Measurements from ENCODE around the gene IFITM1. TPM values are rescaled to one million over a fixed set of nuclear protein-coding genes. Genes with fewer than 3 reads are reported as not detected.
"Not testable (repeated sequence)": the region's sequence is repeated elsewhere in the genome, so short reads cannot be mapped to it uniquely, and the experiment has no call there.

IFITM1 gene
- total RNA-seq, 1 experiment from 2014 or later: 216 TPM

- not testable (repeated sequence) for H3K4me2 ChIP-seq (ENCODE audit: low read depth, low read length, poor library complexity, severe bottlenecking); H3K27me3 ChIP-seq (ENCODE audit: low read length); H3K79me2 ChIP-seq (ENCODE audit: low read length); H3K36me3 ChIP-seq (ENCODE audit: insufficient read depth, low read length); H3K27ac ChIP-seq (ENCODE audit: low read length); H4K20me1 ChIP-seq (ENCODE audit: insufficient read depth, low read depth, low read length); H2AFZ ChIP-seq (ENCODE audit: low read length); DNase-seq; H3K4me3 ChIP-seq (ENCODE audit: low read length); H3K9me2 ChIP-seq (replicated peaks; ENCODE audit: insufficient read depth, low read length); H3K9ac ChIP-seq (ENCODE audit: low read length); H3K9me3 ChIP-seq (ENCODE audit: low read length)
- peaks cover 10% of the 10 kb centered on the region for H3K4me1 ChIP-seq (ENCODE audit: low read length)
These were observed 26.6 kb upstream of the IFITM1 start for GRCh38 chr11:286977-287820.

GRCh38 chr11:287821-288477, 25.9 kb upstream of the IFITM1 start:
- Histone ChIP-seq H3K9me2 (replicated peaks; ENCODE audit: insufficient read depth, low read length) (no peaks in the 10 kb centered on the region), H3K9ac (ENCODE audit: low read length) (peak overlapping the region; percentile 39; the same call in 1 of the 2 replicates), H3K36me3 (ENCODE audit: insufficient read depth, low read length) (no peaks in the 10 kb centered on the region), H3K27me3 (ENCODE audit: low read length) (no peaks in the 10 kb centered on the region), H2AFZ (ENCODE audit: low read length) (no peak overlapping the region), H3K9me3 (ENCODE audit: low read length) (no peaks in the 10 kb centered on the region), H3K4me1 (ENCODE audit: low read length) (peaks cover 10% of the 10 kb centered on the region), H3K27ac (ENCODE audit: low read length) (no peak overlapping the region), H3K4me2 (ENCODE audit: low read depth, low read length, poor library complexity, severe bottlenecking) (peak overlapping the region; percentile 66), H3K4me3 (ENCODE audit: low read length) (peak overlapping the region; percentile 51; the same call in 1 of the 2 replicates), H3K79me2 (ENCODE audit: low read length) (no peaks in the 10 kb centered on the region), H4K20me1 (ENCODE audit: insufficient read depth, low read depth, low read length) (no peaks in the 10 kb centered on the region)
- no peak for DNase-seq

- Histone ChIP-seq H2AFZ (ENCODE audit: low read length) (peak within 1 kb of the TSS; percentile 21; the same call in 1 of the 2 replicates), H3K4me1 (ENCODE audit: low read length) (peaks cover 10% of the 10 kb centered on the region), H3K4me2 (ENCODE audit: low read depth, low read length, poor library complexity, severe bottlenecking) (peak within 1 kb of the TSS; percentile 66), H3K27ac (ENCODE audit: low read length) (no peak within 1 kb of the TSS), H4K20me1 (ENCODE audit: insufficient read depth, low read depth, low read length) (no peaks in the 10 kb centered on the region), H3K36me3 (ENCODE audit: insufficient read depth, low read length) (no peaks in the 10 kb centered on the region), H3K9ac (ENCODE audit: low read length) (peak within 1 kb of the TSS; percentile 48), H3K79me2 (ENCODE audit: low read length) (no peaks in the 10 kb centered on the region), H3K9me2 (replicated peaks; ENCODE audit: insufficient read depth, low read length) (no peaks in the 10 kb centered on the region), H3K4me3 (ENCODE audit: low read length) (peak within 1 kb of the TSS; percentile 51; the same call in 1 of the 2 replicates), H3K27me3 (ENCODE audit: low read length) (no peaks in the 10 kb centered on the region), H3K9me3 (ENCODE audit: low read length) (no peaks in the 10 kb centered on the region)
- DNase-seq: peak; percentile 67
These were observed 25.1 kb upstream of the IFITM1 start, which contains the start of gene PGGHG for GRCh38 chr11:288478-289397. TSS of gene PGGHG (plus strand) at chr11:289126. CDS start at chr11:289817, 691 bp downstream.

GRCh38 chr11:289398-289711, 24.5 kb upstream of the IFITM1 start:
- no peak for DNase-seq

GRCh38 chr11:289712-290620, 23.9 kb upstream of the IFITM1 start:
- H3K27me3 ChIP-seq (ENCODE audit: low read length): no peaks in the 10 kb centered on the region
- peaks cover 10% of the 10 kb centered on the region for H3K4me1 ChIP-seq (ENCODE audit: low read length)
- H2AFZ ChIP-seq (ENCODE audit: low read length): no peak overlapping the region
- H3K9me3 ChIP-seq (ENCODE audit: low read length): no peaks in the 10 kb centered on the region
- no peaks in the 10 kb centered on the region for H3K9me2 ChIP-seq (replicated peaks; ENCODE audit: insufficient read depth, low read length)
- H3K9ac ChIP-seq (ENCODE audit: low read length): peak overlapping the region; percentile 48
- DNase-seq: no peak
- H3K4me2 ChIP-seq (ENCODE audit: low read depth, low read length, poor library complexity, severe bottlenecking): peak overlapping the region; percentile 54
- H3K79me2 ChIP-seq (ENCODE audit: low read length): no peaks in the 10 kb centered on the region
- no peaks in the 10 kb centered on the region for H4K20me1 ChIP-seq (ENCODE audit: insufficient read depth, low read depth, low read length)
- H3K4me3 ChIP-seq (ENCODE audit: low read length): peak overlapping the region; percentile 51; the same call in 1 of the 2 replicates
- H3K27ac ChIP-seq (ENCODE audit: low read length): no peak overlapping the region
- H3K36me3 ChIP-seq (ENCODE audit: insufficient read depth, low read length): no peaks in the 10 kb centered on the region

More at GRCh38 chr11:289398-289711, 24.5 kb upstream of the IFITM1 start:
- peak overlapping the region; percentile 54 for H3K4me2 ChIP-seq (ENCODE audit: low read depth, low read length, poor library complexity, severe bottlenecking)
- H3K36me3 ChIP-seq (ENCODE audit: insufficient read depth, low read length): no peaks in the 10 kb centered on the region
- H2AFZ ChIP-seq (ENCODE audit: low read length): no peak overlapping the region
- H3K9ac ChIP-seq (ENCODE audit: low read length): peak overlapping the region; percentile 48
- no peaks in the 10 kb centered on the region for H4K20me1 ChIP-seq (ENCODE audit: insufficient read depth, low read depth, low read length)
- H3K9me2 ChIP-seq (replicated peaks; ENCODE audit: insufficient read depth, low read length): no peaks in the 10 kb centered on the region
- H3K4me1 ChIP-seq (ENCODE audit: low read length): peaks cover 10% of the 10 kb centered on the region
- H3K79me2 ChIP-seq (ENCODE audit: low read length): no peaks in the 10 kb centered on the region
- H3K27ac ChIP-seq (ENCODE audit: low read length): no peak overlapping the region
- H3K27me3 ChIP-seq (ENCODE audit: low read length): no peaks in the 10 kb centered on the region
- peak overlapping the region; percentile 51; the same call in 1 of the 2 replicates for H3K4me3 ChIP-seq (ENCODE audit: low read length)
- H3K9me3 ChIP-seq (ENCODE audit: low read length): no peaks in the 10 kb centered on the region

GRCh38 chr11:290621-291231, 23.1 kb upstream of the IFITM1 start:
- no peaks in the 10 kb centered on the region for H4K20me1 ChIP-seq (ENCODE audit: insufficient read depth, low read depth, low read length)
- peaks cover 10% of the 10 kb centered on the region for H3K4me1 ChIP-seq (ENCODE audit: low read length)
- no peaks in the 10 kb centered on the region for H3K36me3 ChIP-seq (ENCODE audit: insufficient read depth, low read length)
- H2AFZ ChIP-seq (ENCODE audit: low read length): no peak overlapping the region
- no peak for DNase-seq
- H3K9me3 ChIP-seq (ENCODE audit: low read length): no peaks in the 10 kb centered on the region
- H3K27me3 ChIP-seq (ENCODE audit: low read length): no peaks in the 10 kb centered on the region
- no peak overlapping the region for H3K4me3 ChIP-seq (ENCODE audit: low read length)
- no peak overlapping the region for H3K27ac ChIP-seq (ENCODE audit: low read length)
- H3K4me2 ChIP-seq (ENCODE audit: low read depth, low read length, poor library complexity, severe bottlenecking): no peak overlapping the region
- H3K9ac ChIP-seq (ENCODE audit: low read length): no peak overlapping the region
- H3K9me2 ChIP-seq (replicated peaks; ENCODE audit: insufficient read depth, low read length): no peaks in the 10 kb centered on the region
- H3K79me2 ChIP-seq (ENCODE audit: low read length): no peaks in the 10 kb centered on the region

Data from Karpas-422 (cell line).